CD4-positive, alpha-beta T cell treated with Interleukin-4 for 4 hours (primary cell): ENCODE data around the gene WHRN.

ENCODE experiments used
- DNase-seq: peaks from one replicate; pipeline ENCODE4 v3.0.0-alpha.2; 2020

The WHRN gene

DNA sequence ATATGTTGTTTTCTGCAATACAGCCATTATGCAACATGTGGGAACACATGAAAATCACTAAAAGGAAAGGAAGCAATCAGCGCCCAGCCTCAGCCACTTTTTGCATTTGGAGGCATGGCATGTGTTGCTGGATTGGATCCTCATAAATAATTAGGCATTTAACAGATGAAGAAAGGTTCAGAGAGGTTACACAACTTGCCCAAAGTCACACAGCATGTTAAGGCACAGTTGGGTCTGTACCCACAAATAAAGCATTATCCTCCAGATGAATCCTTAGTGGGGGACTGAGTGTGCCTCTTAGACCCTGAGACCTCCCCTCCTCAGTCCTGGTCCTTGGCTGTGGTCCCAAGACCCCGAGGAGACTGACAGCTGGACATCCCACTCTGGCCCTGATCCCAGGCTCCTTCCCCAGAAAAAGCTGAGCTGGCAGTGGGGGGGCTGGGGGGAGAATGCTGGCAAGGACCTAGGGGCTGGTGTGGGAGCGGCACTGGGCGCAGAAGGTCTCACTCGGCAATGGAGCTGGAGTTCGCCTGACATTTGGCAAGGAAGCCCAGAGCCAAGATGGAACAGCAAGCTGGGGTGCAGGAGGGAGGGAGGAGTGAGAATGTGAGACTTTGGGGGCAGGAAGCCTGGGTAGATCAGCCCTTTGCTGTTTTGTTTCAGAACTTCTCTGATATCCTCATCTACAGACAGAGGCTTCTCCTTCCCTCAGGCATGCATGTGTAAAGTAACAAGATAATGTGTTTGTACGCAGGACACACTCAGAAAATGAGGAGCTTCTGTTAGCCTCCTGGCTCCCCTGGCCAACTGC is 110.5 kb downstream of the WHRN start:
- no peak for DNase-seq

DNA sequence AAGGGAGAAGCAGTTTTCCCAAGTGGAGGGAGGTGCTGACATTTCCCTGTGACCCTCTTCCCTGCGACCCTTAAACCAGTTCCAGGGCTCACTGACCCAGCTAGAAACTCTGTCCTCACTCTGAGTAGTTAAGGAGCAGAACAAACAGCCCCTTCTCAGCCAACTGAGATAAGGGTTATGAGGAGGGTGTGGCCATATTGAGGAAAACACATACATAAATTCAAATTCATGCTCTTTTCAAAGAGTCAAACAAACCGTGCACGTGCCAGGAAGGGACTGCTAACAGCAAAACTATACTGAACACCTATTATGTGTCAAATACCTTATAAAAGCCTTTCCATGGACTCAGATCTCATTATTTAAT is 112.5 kb downstream of the WHRN start:
- DNase-seq: no peak

GRCh38 chr9:114390952-114391351 is 114.3 kb downstream of the WHRN start:
- DNase-seq: no peak

DNA sequence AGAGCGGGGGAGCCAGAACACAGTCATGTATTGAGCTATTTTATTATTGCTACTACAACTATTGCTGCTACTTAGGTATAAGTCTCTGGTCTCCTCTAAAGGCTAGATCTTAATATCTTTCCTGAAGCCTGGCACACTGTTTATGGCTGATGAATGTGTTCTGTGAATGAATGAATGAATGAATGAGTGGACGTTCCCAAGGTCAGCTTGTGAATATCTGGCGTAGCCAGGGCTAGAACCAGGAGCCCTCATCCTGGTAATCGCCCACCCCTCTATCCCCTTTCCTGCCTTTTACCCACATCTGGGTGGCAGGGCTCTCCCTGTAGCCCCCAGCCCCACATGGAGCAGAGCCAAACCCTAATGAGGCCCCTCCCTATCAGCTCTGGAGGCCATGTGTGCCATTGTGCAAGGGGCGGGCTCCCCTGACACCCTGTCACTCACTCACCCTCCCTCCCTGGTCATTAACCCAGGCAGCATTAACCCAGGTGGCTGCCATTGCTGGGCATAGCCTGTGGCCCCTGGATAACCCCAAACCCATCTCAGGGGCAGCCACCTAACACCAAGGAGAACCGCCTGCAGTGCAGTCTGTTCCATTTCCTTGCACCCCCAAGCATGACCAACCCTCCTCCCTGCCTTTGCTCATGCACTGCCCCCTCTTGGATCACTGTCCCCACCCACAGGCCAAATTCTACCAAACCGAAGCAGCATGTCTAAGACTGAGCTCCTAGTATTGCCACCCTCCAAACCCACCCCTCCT is 115.5 kb downstream of the WHRN start:
- no peak for DNase-seq

DNA sequence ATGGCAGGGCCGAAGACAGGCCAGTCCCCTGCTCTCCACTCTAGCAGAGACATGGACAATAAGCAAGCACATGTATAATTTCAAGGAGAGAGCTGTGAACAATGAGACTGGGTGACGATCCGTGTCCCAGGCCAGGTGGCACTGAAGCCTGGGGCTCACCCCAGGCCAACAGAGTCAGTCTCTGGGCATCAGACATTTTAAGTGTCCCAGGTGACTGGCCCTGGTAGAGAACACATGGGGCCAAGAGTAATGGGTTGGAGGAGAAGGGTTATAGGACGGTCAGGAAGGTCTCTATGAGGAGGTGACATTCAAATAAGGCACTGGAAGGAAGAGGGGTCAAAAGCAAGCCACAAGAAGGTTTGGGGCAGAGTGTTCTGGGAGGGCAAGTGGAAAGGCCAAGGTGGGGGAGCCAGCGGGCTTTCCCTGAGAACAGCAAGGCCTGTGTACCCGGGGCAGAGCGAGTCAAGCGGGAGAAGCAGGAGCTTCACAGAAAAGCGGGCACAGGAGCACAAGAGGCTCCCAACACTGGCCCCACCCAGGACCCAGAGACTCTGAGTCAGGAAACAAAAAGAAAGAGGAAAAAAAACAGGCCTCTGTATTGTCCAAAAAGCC is 116.4 kb downstream of the WHRN start:
- DNase-seq: no peak

DNA sequence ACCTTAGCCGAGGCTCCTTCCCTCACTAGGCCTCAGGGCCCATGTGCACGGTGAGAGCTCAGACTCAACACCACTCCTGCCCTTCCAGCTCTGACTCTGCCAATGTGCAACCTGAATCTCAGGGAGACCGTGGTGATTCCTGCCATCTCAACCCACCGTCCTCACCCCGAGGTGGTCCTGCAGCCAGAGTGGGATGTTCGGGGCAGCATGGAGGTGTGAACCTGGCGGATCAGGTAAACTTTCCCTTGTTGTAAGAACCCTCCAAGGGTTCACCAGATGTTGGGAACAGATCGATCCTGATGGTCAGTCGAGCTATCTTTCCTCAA is 117.0 kb downstream of the WHRN start:
- no peak for DNase-seq

GRCh38 chr9:114387680-114388356 is 117.5 kb downstream of the WHRN start, which contains the start of gene AKNA:
Gene AKNA (minus strand): TSS chr9:114387982. CDS start chr9:114381333, 6,649 bp downstream.
- peak; percentile 89 for DNase-seq

DNA sequence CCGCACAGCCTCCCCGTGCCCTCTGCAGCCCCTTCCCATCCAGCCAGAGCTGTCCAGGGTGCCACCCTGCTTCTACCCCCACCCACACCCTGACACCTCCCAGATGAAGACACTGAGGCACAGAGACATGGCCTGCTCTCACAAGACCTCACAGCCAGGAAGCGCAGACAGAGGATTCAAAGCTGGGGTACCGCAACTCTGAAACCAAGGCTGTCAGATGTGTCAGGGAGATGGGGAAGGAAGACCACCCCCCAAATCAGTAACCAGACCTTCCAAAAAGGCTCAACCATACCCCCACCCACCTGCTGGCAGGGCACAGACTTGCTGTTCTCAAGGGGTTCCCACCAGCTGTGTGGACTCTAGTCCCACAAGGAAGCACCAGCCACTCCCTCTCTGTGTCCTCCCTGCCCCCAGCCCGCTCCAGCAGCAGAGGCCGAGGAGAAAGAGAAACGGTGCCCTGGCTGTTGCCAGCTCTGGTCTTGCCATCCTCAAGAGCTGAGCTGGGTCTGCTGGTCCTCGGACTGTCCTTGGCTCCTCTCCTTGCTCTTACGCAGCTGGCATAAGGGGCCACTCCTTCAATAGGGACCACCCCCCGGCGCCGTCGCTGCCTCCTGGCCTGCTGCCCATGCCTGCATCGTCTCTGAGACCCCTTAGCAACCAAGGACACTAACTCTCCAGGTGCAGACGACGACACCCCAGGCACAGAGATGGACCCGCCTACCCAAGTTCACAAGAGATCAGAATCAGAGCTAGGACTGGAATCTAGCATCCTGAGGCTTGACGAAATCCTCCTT is 118.2 kb downstream of the WHRN start:
- DNase-seq: no peak

DNA sequence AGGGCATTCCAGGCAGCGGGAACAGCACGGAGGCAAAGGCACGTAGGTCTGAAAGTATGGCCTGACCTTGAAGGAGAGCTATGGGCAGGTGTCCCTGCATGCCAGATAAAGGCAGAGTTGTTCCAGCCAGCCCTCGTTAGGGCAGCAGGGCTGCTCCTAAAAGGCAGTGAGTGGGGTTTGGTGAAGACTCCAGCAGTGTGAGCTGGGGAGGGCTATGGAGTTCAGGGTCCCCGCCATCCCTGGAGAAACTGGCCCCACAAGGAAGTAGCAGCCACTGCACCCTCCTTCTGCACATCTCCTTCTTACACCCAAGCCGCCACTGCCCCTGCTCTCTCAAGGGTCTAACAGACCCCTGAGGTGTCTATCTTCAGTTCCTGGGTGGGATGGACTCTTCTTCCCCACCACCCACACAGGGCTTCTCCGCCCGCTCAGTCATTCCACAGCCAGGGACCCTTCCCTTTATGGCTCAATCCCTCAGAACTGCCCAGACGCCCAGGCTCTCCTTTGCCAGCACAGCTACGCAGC is 118.8 kb downstream of the WHRN start:
- DNase-seq: no peak

DNA sequence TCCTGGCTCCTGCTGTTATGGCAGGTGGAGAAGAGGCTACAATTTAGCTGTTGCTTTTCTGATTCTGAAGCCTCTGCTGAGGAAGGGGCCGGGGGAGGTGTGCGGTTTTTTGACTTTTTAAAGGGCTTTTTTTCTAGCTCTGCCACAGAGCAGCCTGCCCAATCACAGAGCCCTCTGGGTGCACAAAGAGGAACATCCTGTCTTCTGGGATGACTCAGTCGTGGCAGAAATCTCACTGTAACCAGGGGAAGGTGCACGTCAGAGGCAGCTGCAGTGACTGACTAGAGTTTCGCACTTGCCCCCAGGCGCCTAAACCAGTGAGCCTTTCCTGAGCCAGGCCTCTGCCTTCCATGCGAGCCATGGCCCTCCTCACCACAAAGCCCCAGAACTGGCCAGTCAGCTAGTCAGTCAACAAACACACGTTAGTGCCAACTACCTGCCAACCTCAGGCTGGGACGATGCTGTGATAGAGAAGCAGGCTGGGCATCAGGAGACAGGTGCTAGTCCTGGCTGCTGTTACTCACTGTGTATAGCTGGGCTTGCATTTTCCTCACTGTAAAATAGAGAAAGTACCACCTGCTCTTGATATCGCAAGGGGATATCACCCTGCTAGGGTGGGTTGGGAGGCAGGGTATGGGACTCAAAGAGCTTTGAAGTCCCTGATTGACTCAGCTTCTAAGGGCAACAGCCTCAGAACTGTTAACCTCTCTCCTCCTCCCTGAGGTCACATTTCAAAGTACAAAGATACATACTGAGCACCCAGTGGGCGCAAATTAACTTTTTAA is 119.7 kb downstream of the WHRN start:
- peak; percentile 96 for DNase-seq

DNA sequence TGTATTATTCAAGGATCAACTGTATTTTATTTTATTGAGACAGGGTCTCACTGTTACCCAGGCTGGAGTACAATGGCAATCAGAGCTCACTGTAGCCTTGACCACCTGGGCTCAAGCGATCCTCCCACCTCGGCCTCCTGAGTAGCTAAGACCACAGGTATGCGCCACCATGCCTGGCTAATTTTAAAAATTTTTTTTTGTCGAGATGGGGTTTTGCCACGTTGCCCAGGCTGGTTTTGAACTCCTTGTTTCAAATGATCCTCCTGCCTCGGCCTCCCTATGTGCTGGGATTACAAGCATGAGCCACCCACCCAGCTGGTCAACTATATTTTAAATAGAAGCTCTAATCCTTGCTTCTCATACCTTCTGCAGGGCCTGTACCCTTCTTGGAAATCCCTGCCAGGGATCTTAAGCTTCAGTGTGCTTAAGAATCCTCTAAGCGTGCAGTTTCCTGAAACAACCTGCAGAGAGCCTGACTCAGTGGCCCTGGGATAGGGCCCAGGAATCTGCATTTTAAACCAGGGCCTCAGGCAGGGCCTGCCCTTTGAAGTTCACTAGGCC is 120.4 kb downstream of the WHRN start:
- no peak for DNase-seq

GRCh38 chr9:114384341-114384740 is 120.9 kb downstream of the WHRN start:
- no peak for DNase-seq

GRCh38 chr9:114383521-114384231 is 121.6 kb downstream of the WHRN start:
- DNase-seq: no peak

GRCh38 chr9:114382699-114383520 is 122.4 kb downstream of the WHRN start:
- peak; percentile 87 for DNase-seq

DNA sequence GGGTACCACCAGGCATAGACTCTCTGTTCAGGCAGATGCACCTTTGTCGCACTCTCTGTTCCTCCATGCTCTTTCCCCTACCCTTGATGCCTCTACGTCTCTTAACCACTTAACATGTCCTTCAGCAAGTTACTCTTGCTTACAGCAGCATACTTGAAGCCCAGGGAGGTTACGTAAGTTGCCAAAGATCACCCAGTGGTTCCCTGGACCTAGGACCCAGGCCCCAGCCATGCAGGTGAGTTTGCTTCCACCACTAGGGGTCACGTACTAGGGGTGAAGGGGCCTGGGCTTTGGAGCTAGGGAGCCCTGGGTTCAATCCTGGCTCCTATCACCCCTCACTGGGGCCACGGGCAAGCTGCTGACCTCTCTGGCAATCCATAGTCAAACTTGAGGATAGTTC is 126.4 kb downstream of the WHRN start:
- no peak for DNase-seq

DNA sequence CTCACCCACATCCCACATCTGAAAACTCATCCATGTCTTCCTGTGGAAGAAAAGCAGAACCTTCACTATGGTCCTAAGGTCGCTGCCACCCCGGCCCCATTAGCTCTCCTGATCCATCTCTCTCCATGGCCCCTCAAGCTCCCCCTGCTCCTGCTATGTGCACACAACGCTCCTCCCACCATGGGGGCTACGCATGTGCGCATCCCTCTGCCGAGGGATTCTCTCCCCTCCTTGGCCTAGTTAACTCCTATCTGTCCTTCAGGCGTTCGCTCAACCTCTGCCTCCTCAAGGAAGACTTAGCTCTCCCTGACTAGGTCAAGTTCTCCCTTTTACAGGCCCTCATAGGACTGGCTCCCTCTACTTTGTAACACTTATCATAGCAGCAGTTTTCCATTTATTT is 127.3 kb downstream of the WHRN start:
- DNase-seq: no peak

DNA sequence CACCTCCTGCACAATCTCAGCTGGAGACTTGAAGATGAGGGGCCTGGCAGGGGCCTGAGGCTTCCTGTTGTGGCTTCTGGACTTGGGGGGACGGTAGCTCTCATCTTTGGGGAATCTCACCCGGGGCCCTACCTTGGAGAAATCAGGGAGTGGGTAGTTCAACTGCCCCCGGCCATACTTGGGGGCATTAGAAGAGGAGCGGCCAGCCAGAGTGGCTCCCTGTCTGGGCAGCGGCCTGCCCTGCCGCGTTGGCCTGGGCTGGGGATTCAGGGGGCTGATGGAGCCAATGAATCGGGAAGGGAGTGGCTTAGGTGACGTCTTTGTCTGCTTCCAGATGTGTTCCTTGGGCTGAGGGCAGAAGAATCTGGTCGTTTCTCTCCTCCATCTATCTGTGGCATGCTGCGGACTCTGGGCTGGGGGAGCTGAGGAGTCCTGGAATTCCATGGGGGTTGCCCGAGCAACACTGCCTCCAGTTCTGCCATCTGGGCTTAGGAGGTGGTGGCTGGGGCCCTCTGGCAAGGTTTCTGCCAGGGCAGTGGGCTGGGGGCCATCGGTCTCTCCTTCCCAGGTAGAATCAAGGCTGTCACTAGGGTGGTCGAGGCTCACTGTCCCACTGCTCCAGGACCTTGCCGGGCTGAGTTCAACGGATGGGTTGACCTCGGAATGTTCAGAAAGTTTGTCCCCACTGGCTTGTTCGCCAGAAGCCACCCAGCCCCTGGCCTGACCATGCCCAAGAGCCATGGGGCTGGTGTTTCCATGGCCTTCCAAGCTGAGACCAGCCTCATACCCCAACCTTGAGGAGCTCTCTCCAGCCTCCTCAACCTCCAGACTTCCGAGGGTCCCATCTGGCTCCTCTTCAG is 128.5 kb downstream of the WHRN start:
- no peak for DNase-seq

DNA sequence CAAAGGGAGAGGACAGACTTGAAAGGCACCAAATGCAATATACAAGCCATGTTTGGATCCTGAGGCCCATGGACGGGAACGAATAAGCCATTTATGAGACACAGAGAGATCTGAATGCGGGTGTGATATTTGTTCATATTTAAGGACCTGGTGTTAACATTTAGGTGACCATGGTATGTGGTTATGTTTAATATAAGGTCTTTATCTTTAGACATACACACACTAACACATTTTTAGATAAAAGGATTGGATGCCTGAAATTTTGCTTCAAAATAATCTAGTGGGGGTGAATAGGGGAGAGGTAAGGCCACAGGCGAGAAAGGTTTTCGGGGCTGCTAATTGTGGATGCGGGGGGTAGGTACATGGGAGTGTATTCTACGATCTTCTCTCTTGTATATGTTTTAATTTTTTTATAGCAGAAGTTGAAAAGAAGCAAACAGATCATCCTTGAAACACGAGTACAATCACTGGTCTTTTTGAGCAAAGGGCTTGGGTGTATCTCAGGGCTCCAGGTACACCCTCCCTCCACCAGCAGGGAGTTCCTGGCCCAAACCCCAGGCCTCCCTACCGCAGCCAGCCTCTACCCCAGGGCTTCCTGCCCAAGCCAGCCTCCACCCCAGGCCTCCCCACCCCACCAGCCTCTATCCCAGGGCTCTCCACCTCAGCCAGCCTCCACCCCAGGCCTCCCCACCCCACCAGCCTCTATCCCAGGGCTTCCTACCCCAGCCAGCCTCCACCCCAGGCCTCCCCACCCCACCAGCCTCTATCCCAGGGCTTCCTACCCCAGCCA is 129.7 kb downstream of the WHRN start:
- DNase-seq: no peak
